ENCODE results near the gene PLA2G4B.
A peak's percentile ranks its signal among the peaks of the same experiment; 100 is the strongest.

PLA2G4B gene

GRCh38 chr15:41838400-41838897 is at the start of gene PLA2G4B:
Gene PLA2G4B, plus strand, starts transcription at chr15:41838847. Its CDS starts 67 bp downstream, at chr15:41838914.
- no peak for DNase-seq (ENCODE audit: low read depth)

GRCh38 chr15:41789236-41789635 is 49.4 kb upstream of the PLA2G4B start:
- DNase-seq (ENCODE audit: low read depth), result no peak

- DNase-seq (ENCODE audit: low read depth), result no peak
These were observed 49.0 kb upstream of the PLA2G4B start for GRCh38 chr15:41789662-41790061.

- no peak for DNase-seq (ENCODE audit: low read depth)
These were observed 48.5 kb upstream of the PLA2G4B start for GRCh38 chr15:41790169-41790568.

GRCh38 chr15:41790756-41791546 is 47.7 kb upstream of the PLA2G4B start:
- DNase-seq (ENCODE audit: low read depth), result peak; percentile 55

- DNase-seq (ENCODE audit: low read depth), result no peak
These were observed 47.1 kb upstream of the PLA2G4B start for GRCh38 chr15:41791547-41791937.

- DNase-seq (ENCODE audit: low read depth), result no peak
These were observed 46.5 kb upstream of the PLA2G4B start for GRCh38 chr15:41792000-41792637.

GRCh38 chr15:41794081-41794480 is 44.6 kb upstream of the PLA2G4B start:
- DNase-seq (ENCODE audit: low read depth), result no peak

GRCh38 chr15:41795996-41796856 is 42.4 kb upstream of the PLA2G4B start:
- peak; percentile 87 for DNase-seq (ENCODE audit: low read depth)

- DNase-seq (ENCODE audit: low read depth), result no peak
These were observed 41.3 kb upstream of the PLA2G4B start for GRCh38 chr15:41797201-41797944.

- no peak for DNase-seq (ENCODE audit: low read depth)
These were observed 39.8 kb upstream of the PLA2G4B start for GRCh38 chr15:41798607-41799487.

- no peak for DNase-seq (ENCODE audit: low read depth)
These were observed 39.2 kb upstream of the PLA2G4B start for GRCh38 chr15:41799488-41799805.

GRCh38 chr15:41801185-41801584 is 37.5 kb upstream of the PLA2G4B start:
- DNase-seq (ENCODE audit: low read depth), result no peak

- no peak for DNase-seq (ENCODE audit: low read depth)
These were observed 36.7 kb upstream of the PLA2G4B start for GRCh38 chr15:41801850-41802455.

GRCh38 chr15:41804361-41804760 is 34.3 kb upstream of the PLA2G4B start:
- DNase-seq (ENCODE audit: low read depth), result no peak

- DNase-seq (ENCODE audit: low read depth), result no peak
These were observed 33.6 kb upstream of the PLA2G4B start for GRCh38 chr15:41804916-41805666.

- DNase-seq (ENCODE audit: low read depth), result no peak
These were observed 32.9 kb upstream of the PLA2G4B start for GRCh38 chr15:41805711-41806110.

GRCh38 chr15:41806291-41807181 is 32.1 kb upstream of the PLA2G4B start:
- no peak for DNase-seq (ENCODE audit: low read depth)

- no peak for DNase-seq (ENCODE audit: low read depth)
These were observed 29.5 kb upstream of the PLA2G4B start for GRCh38 chr15:41809121-41809520.
